Endothelial cell of umbilical vein (primary cell): ENCODE data around the gene PIGW. TPM values are rescaled to one million over a fixed set of nuclear protein-coding genes. Genes with fewer than 3 reads are reported as not detected.

Source experiments
- BruUV-seq: library from RNA; stranded (reverse); fragments of 400-500 nt; replicated peaks from 2 replicates; lab custom pipeline; 2021; lab: Mats Ljungman, UMichigan
- CTCF ChIA-PET: fragments of 300-600, 350-600 bp; sonication (Branson Sonifier 250); formaldehyde crosslinking; loops from one replicate; lab custom pipeline; 2021; ENCODE audit warnings: antibody characterized with exemption, inconsistent platforms; lab: Charles Lee
- POLR2A ChIA-PET: fragments of 300-600, 350-600 bp; sonication (Branson Sonifier 250); formaldehyde crosslinking; loops from one replicate; lab custom pipeline; 2021; ENCODE audit warnings: antibody characterized with exemption, inconsistent platforms; lab: Charles Lee
- DNase-seq: peaks from one replicate; pipeline ENCODE4 v3.0.0-alpha.2; 2011; ENCODE audit warnings: low read depth, low spot score
- FAIRE-seq: peaks from 2 replicates; lab custom pipeline; 2011; peaks lifted over from hg19 to GRCh38; lab: Jason Lieb, UNC
- H2AFZ ChIP-seq: 2 replicates; pipeline ENCODE4 v1.6.0; 2012; ENCODE audit warnings: low read depth, low read length, control low read depth, inconsistent platforms
- H3K27ac ChIP-seq: 2 replicates; pipeline ENCODE4 v1.5.1; 2011; ENCODE audit warnings: low read depth, mild to moderate bottlenecking, control low read depth, low read length, moderate library complexity; ENCODE audit not compliant: insufficient read depth
- H3K27me3 ChIP-seq, 2 experiments: 2 replicates each; pipeline versions ENCODE4 v1.6.0 to v1.6.1; 2011; ENCODE audit warnings: low read length in 2 of 2, mixed read lengths in 1 of 2; ENCODE audit not compliant: control insufficient read depth in 2 of 2, insufficient read depth in 2 of 2
- H3K36me3 ChIP-seq, 2 experiments: 2 replicates in 1 of 2; 3 replicates in 1 of 2; pipeline ENCODE4 v1.5.1; 2011; ENCODE audit warnings: low read length in 2 of 2, mild to moderate bottlenecking in 1 of 2, moderate library complexity in 1 of 2; ENCODE audit not compliant: control insufficient read depth in 2 of 2, insufficient read depth in 2 of 2; ENCODE audit errors: extremely low read depth in 1 of 2
- H3K4me1 ChIP-seq: 3 replicates; pipeline ENCODE4 v1.5.1; 2011; ENCODE audit warnings: mild to moderate bottlenecking, low read length; ENCODE audit not compliant: control insufficient read depth, insufficient read depth; ENCODE audit errors: extremely low read depth
- H3K4me2 ChIP-seq: 2 replicates; pipeline ENCODE4 v1.6.1; 2011; ENCODE audit warnings: low read length, control low read depth, mixed read lengths; ENCODE audit not compliant: insufficient read depth
- H3K4me3 ChIP-seq, 3 experiments: fragments of 200-600 bp in 1 of 3; sonication (generic), shearing (Covaris generic) in 1 of 3; replicated peaks in 1 of 3; 2 replicates each; pipeline ENCODE4 v1.5.1; 2011 to 2016; ENCODE audit warnings: control low read depth in 3 of 3, low read length in 3 of 3, mild to moderate bottlenecking in 2 of 3, inconsistent platforms in 1 of 3, low read depth in 1 of 3, moderate library complexity in 1 of 3; ENCODE audit not compliant: insufficient read depth in 1 of 3
- H3K79me2 ChIP-seq: 2 replicates; pipeline ENCODE4 v1.6.0; 2012; ENCODE audit warnings: low read length, inconsistent platforms; ENCODE audit not compliant: control insufficient read depth, insufficient read depth
- H3K9ac ChIP-seq: replicated peaks from 2 replicates; pipeline ENCODE3; 2011; ENCODE audit warnings: low read length, control low read depth; ENCODE audit not compliant: insufficient read depth; ENCODE audit errors: extremely low read depth
- H3K9me1 ChIP-seq: replicated peaks from 3 replicates; pipeline ENCODE4 v1.6.0; 2011; ENCODE audit warnings: mild to moderate bottlenecking, low read length; ENCODE audit not compliant: control insufficient read depth, insufficient read depth; ENCODE audit errors: extremely low read depth
- H3K9me3 ChIP-seq: replicated peaks from 2 replicates; pipeline ENCODE4 v1.5.1; 2012; ENCODE audit warnings: low read length, inconsistent platforms; ENCODE audit not compliant: control insufficient read depth, insufficient read depth
- H4K20me1 ChIP-seq: replicated peaks from 2 replicates; pipeline ENCODE3; 2011; ENCODE audit warnings: mild to moderate bottlenecking, low read length; ENCODE audit not compliant: control insufficient read depth, insufficient read depth; ENCODE audit errors: extremely low read depth
- EZH2 ChIP-seq: IDR thresholded peaks from 2 replicates; pipeline ENCODE4 v1.6.1; 2012; ENCODE audit warnings: borderline replicate concordance, low read depth, mild to moderate bottlenecking, moderate library complexity, low read length, inconsistent platforms; ENCODE audit not compliant: severe bottlenecking
- FOS ChIP-seq: IDR thresholded peaks from 2 replicates; pipeline ENCODE4 v1.6.1; 2011; ENCODE audit warnings: mild to moderate bottlenecking, low read length, moderate library complexity, borderline replicate concordance; ENCODE audit not compliant: insufficient read depth
- GATA2 ChIP-seq: IDR thresholded peaks from 2 replicates; pipeline ENCODE4 v1.7.0; 2011; ENCODE audit warnings: low read depth, mild to moderate bottlenecking, moderate library complexity, mixed read lengths, low read length; ENCODE audit not compliant: insufficient read length, insufficient read depth
- JUN ChIP-seq: IDR thresholded peaks from 2 replicates; pipeline ENCODE4 v1.6.1; 2011; ENCODE audit warnings: borderline replicate concordance, low read depth; ENCODE audit not compliant: insufficient read length, insufficient read depth
- MYC ChIP-seq: IDR thresholded peaks from one replicate; pipeline ENCODE4 v1.6.1; 2011; ENCODE audit warnings: mild to moderate bottlenecking, low read depth, low read length
- POLR2A ChIP-seq: IDR thresholded peaks from 2 replicates; pipeline ENCODE4 v1.6.1; 2012; ENCODE audit warnings: low read depth, mild to moderate bottlenecking, control low read depth, low read length
- POLR2AphosphoS5 ChIP-seq: IDR thresholded peaks from 2 replicates; pipeline ENCODE4 v1.6.1; 2012; ENCODE audit warnings: low read depth, mild to moderate bottlenecking, control low read depth, low read length, moderate library complexity; ENCODE audit not compliant: insufficient read depth
- dilution Hi-C: fragments of 300-500 bp; cut with MboI; formaldehyde crosslinking; loops from one replicate; pipeline ENCODE4 v1.15.0; 2019; ENCODE audit warnings: low sequenced_read_pairs; ENCODE audit not compliant: extremely low pct_ligation_motif_present
- intact Hi-C: fragments of 100-400 bp; cut with micrococcal nuclease; formaldehyde crosslinking; loops from one replicate; pipeline ENCODE4 v1.10.0; 2022
- polyA plus RNA-seq, 4 experiments: library from polyadenylated mRNA; depleted of rRNA in 3 of 4; stranded (reverse) in 3 of 4; unstranded in 1 of 4; fragments of >200 nt; gene quantifications; 2 replicates each; pipeline versions ENCODE4 v1.2.1 to v1.2.3, GENCODE V29; 2011 to 2012; ENCODE audit warnings: missing spikeins in 1 of 4
- total RNA-seq: library from RNA; stranded (reverse); gene quantifications from 2 replicates; pipeline ENCODE4 v1.2.3, GENCODE V29; 2021
- TF ChIP-seq, protein P1 (sequence below): IDR thresholded peaks from 2 replicates; pipeline ENCODE4 v1.6.1; 2011; ENCODE audit not compliant: insufficient read depth, insufficient read length
- TF ChIP-seq, protein P2 (sequence below), 2 donors: IDR thresholded peaks; 1 replicate in 1 of 2; 2 replicates in 1 of 2; pipeline ENCODE4 v1.5.1; 2011; ENCODE audit warnings: low read length in 2 of 2, mild to moderate bottlenecking in 2 of 2, moderate library complexity in 2 of 2, control low read depth in 1 of 2, inconsistent platforms in 1 of 2, low read depth in 1 of 2; ENCODE audit not compliant: insufficient read depth in 1 of 2; ENCODE audit errors: extremely low read depth in 1 of 2

PIGW gene
- total and polyA plus RNA-seq, 2 donors (not counting 3 experiments of a cell fraction or from before 2014, with no cell fraction given): 5.9 to 13.1 TPM

DNA sequence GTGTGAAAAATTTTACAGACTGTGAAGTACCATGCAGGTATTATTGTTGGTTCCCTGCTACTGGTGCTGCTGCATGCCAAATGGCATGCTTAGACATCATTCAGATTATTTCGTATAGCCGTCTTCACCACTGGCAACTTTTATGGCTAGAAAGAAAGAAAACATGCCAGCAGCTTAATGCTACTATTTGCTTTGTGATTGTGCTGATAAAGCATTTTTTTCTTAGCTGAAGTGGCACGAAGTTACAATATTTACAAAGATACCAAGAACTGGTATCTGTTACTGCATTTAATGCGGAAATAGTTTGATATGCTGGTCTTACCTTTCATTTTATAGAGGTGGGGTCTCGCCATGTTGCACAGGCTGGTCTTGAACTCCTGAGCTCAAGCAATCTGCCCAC lies 40.1 kb upstream of the PIGW start:
- H3K9ac ChIP-seq: no peak overlapping the region
- ChIA-PET POLR2A (no interaction called here), CTCF (interaction anchor here (1.6 to 2.0 kb wide), 2 partner anchors 9 to 12 kb away, joined by 3 to 11 read pairs; no protein-coding TSS in a partner anchor)
- DNase-seq: no peak
- no peak overlapping the region for H3K27ac ChIP-seq
- no peaks in the 10 kb centered on the region for H3K9me1 ChIP-seq
- no peaks in the 10 kb centered on the region for H3K27me3 ChIP-seq
- dilution Hi-C loops (no loop called here), intact Hi-C loops (no loop called here)
- peaks cover 10 to 29% of the 10 kb centered on the region in 2 experiments for H3K36me3 ChIP-seq
- H3K79me2 ChIP-seq: peaks cover 12% of the 10 kb centered on the region
- TF ChIP-seq, protein P1, sequence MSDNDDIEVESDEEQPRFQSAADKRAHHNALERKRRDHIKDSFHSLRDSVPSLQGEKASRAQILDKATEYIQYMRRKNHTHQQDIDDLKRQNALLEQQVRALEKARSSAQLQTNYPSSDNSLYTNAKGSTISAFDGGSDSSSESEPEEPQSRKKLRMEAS: no peak
- TF ChIP-seq EZH2 (no peak), POLR2AphosphoS5 (no peak), MYC (no peak), GATA2 (no peak), FOS (no peak), POLR2A (no peak), JUN (no peak)
- TF ChIP-seq, protein P2, sequence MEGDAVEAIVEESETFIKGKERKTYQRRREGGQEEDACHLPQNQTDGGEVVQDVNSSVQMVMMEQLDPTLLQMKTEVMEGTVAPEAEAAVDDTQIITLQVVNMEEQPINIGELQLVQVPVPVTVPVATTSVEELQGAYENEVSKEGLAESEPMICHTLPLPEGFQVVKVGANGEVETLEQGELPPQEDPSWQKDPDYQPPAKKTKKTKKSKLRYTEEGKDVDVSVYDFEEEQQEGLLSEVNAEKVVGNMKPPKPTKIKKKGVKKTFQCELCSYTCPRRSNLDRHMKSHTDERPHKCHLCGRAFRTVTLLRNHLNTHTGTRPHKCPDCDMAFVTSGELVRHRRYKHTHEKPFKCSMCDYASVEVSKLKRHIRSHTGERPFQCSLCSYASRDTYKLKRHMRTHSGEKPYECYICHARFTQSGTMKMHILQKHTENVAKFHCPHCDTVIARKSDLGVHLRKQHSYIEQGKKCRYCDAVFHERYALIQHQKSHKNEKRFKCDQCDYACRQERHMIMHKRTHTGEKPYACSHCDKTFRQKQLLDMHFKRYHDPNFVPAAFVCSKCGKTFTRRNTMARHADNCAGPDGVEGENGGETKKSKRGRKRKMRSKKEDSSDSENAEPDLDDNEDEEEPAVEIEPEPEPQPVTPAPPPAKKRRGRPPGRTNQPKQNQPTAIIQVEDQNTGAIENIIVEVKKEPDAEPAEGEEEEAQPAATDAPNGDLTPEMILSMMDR (IDR thresholded peaks at IDR 0.05; ENCODE audit: extremely low read depth in 1 of 2, insufficient read depth in 1 of 2, low read depth in 1 of 2, low read length in 2 of 2): no peak
- FAIRE-seq: no peak
- H4K20me1 ChIP-seq: no peaks in the 10 kb centered on the region
- no peak overlapping the region for H3K4me3 ChIP-seq
- no TSS peak for BruUV-seq
- H2AFZ ChIP-seq: no peak overlapping the region
- no peaks in the 10 kb centered on the region for H3K4me1 ChIP-seq
- H3K9me3 ChIP-seq: no peaks in the 10 kb centered on the region
- H3K4me2 ChIP-seq: no peak overlapping the region
